Panc1 (cell line): Measurements from ENCODE around the gene NOS1AP.

Experiments used
- POLR2AphosphoS5 ChIP-seq: IDR thresholded peaks from 2 replicates; pipeline ENCODE4 v1.6.1; 2012; ENCODE audit warnings: mild to moderate bottlenecking, low read depth, low read length, moderate library complexity
- SIN3A ChIP-seq: IDR thresholded peaks from 2 replicates; pipeline ENCODE4 v1.6.1; 2012; ENCODE audit warnings: low read depth, mild to moderate bottlenecking, low read length, moderate library complexity, borderline replicate concordance; ENCODE audit not compliant: insufficient read depth
- TF ChIP-seq, protein P1 (sequence below): fragments of 450-650 bp; IDR thresholded peaks from 2 replicates; pipeline ENCODE4 v1.5.1; 2017; ENCODE audit warnings: mild to moderate bottlenecking
- TF ChIP-seq, protein P2 (sequence below), 2 experiments: IDR thresholded peaks; 2 replicates each; pipeline ENCODE4 v1.6.1; 2011 to 2012; ENCODE audit warnings: low read depth in 2 of 2, control low read depth in 1 of 2, low read length in 1 of 2, mild to moderate bottlenecking in 1 of 2, moderate library complexity in 1 of 2; ENCODE audit not compliant: insufficient read depth in 1 of 2

DNA sequence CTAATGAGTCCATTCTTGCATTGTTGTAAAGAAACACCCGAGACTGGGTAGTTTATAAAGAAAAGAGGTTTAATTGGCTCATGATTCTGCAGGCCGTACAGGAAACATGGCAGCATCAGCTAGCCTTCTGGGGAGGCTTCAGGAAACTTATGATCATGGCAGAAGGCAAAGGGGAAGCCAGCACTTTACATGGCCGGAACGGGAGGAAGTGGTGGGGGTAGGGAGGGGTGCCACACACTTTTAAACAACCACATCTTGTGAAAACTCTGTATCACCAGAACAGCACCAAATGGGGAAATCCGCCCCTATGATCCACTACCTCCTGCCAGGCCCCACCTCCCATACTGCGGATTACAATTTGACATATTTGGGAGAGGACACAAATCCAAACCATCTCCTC is 43.9 kb downstream of the NOS1AP start:
- TF ChIP-seq, protein P1, sequence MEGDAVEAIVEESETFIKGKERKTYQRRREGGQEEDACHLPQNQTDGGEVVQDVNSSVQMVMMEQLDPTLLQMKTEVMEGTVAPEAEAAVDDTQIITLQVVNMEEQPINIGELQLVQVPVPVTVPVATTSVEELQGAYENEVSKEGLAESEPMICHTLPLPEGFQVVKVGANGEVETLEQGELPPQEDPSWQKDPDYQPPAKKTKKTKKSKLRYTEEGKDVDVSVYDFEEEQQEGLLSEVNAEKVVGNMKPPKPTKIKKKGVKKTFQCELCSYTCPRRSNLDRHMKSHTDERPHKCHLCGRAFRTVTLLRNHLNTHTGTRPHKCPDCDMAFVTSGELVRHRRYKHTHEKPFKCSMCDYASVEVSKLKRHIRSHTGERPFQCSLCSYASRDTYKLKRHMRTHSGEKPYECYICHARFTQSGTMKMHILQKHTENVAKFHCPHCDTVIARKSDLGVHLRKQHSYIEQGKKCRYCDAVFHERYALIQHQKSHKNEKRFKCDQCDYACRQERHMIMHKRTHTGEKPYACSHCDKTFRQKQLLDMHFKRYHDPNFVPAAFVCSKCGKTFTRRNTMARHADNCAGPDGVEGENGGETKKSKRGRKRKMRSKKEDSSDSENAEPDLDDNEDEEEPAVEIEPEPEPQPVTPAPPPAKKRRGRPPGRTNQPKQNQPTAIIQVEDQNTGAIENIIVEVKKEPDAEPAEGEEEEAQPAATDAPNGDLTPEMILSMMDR = no peak
- TF ChIP-seq POLR2AphosphoS5 = no peak
- TF ChIP-seq, protein P2, sequence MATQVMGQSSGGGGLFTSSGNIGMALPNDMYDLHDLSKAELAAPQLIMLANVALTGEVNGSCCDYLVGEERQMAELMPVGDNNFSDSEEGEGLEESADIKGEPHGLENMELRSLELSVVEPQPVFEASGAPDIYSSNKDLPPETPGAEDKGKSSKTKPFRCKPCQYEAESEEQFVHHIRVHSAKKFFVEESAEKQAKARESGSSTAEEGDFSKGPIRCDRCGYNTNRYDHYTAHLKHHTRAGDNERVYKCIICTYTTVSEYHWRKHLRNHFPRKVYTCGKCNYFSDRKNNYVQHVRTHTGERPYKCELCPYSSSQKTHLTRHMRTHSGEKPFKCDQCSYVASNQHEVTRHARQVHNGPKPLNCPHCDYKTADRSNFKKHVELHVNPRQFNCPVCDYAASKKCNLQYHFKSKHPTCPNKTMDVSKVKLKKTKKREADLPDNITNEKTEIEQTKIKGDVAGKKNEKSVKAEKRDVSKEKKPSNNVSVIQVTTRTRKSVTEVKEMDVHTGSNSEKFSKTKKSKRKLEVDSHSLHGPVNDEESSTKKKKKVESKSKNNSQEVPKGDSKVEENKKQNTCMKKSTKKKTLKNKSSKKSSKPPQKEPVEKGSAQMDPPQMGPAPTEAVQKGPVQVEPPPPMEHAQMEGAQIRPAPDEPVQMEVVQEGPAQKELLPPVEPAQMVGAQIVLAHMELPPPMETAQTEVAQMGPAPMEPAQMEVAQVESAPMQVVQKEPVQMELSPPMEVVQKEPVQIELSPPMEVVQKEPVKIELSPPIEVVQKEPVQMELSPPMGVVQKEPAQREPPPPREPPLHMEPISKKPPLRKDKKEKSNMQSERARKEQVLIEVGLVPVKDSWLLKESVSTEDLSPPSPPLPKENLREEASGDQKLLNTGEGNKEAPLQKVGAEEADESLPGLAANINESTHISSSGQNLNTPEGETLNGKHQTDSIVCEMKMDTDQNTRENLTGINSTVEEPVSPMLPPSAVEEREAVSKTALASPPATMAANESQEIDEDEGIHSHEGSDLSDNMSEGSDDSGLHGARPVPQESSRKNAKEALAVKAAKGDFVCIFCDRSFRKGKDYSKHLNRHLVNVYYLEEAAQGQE (IDR thresholded peaks at IDR 0.05; ENCODE audit: insufficient read depth in 1 of 2, low read depth in 2 of 2, low read length in 1 of 2) = no peak
- TF ChIP-seq SIN3A = no peak
